ENCODE measurements around the gene DMBT1.

- no peak for TF ChIP-seq TAF1 (IDR thresholded peaks at IDR 0.05; ENCODE audit: low read depth, low read length)
- TF ChIP-seq POLR2AphosphoS5 (IDR thresholded peaks at IDR 0.05; ENCODE audit: low read depth, low read length): no peak
- no peak for TF ChIP-seq POLR2A (IDR thresholded peaks at IDR 0.05; ENCODE audit: low read depth, low read length)
- no peak for TF ChIP-seq SPI1 (IDR thresholded peaks at IDR 0.05; ENCODE audit: low read depth, low read length)
- no peak for TF ChIP-seq PAX5 (IDR thresholded peaks at IDR 0.05; ENCODE audit: insufficient read depth, low read length, severe bottlenecking)
Measured at GRCh38 chr10:122662231-122662630, 101.7 kb downstream of the DMBT1 start.
